Mononuclear cell (primary cell): ENCODE measurements around the gene HIP1. TPM values are rescaled to one million over a fixed set of nuclear protein-coding genes. Genes with fewer than 3 reads are reported as not detected.
"Not testable (repeated sequence)": the region's sequence is repeated elsewhere in the genome, so short reads cannot be mapped to it uniquely, and the experiment has no call there.

Source experiments
- H3K27me3 ChIP-seq: 2 replicates; pipeline ENCODE4 v1.6.0; 2011; ENCODE audit warnings: low read length, control low read depth; ENCODE audit not compliant: insufficient read depth
- H3K4me1 ChIP-seq: 2 replicates; pipeline ENCODE4 v1.5.1; 2011; ENCODE audit warnings: mild to moderate bottlenecking, low read length, control low read depth; ENCODE audit not compliant: insufficient read depth
- H3K4me3 ChIP-seq: 2 replicates; pipeline ENCODE4 v1.5.1; 2011; ENCODE audit warnings: mild to moderate bottlenecking, low read length, moderate library complexity
- H3K9me3 ChIP-seq: 2 replicates; pipeline ENCODE4 v1.5.1; 2011; ENCODE audit warnings: low read depth, mild to moderate bottlenecking, control low read depth, low read length
- total RNA-seq: library from RNA; depleted of rRNA; stranded (reverse); fragments of >200 nt; gene quantifications from one replicate; pipeline ENCODE4 v1.2.3, GENCODE V29; 2012

HIP1 gene
- total RNA-seq, 1 donor = 4.2 TPM

GRCh38 chr7:75711656-75712514 is 26.9 kb downstream of the HIP1 start:
- H3K4me3 ChIP-seq = no peak overlapping the region
- H3K9me3 ChIP-seq = peaks cover 15% of the 10 kb centered on the region
- H3K4me1 ChIP-seq = peaks cover 22% of the 10 kb centered on the region
- no peaks in the 10 kb centered on the region for H3K27me3 ChIP-seq

- Histone ChIP-seq H3K4me1 (peaks cover 22% of the 10 kb centered on the region), H3K9me3 (peaks cover 15% of the 10 kb centered on the region), H3K27me3 (no peaks in the 10 kb centered on the region), H3K4me3 (no peak overlapping the region)
These were observed 27.7 kb downstream of the HIP1 start for GRCh38 chr7:75711076-75711475.

- no peaks in the 10 kb centered on the region for H3K27me3 ChIP-seq
- no peak overlapping the region for H3K4me3 ChIP-seq
- peaks cover 6% of the 10 kb centered on the region for H3K9me3 ChIP-seq
- H3K4me1 ChIP-seq = no peaks in the 10 kb centered on the region
These were observed 33.8 kb downstream of the HIP1 start for GRCh38 chr7:75704928-75705327.

GRCh38 chr7:75702515-75702914 is 36.2 kb downstream of the HIP1 start:
- Histone ChIP-seq H3K4me3 (no peak overlapping the region), H3K9me3 (no peaks in the 10 kb centered on the region), H3K4me1 (no peaks in the 10 kb centered on the region), H3K27me3 (no peaks in the 10 kb centered on the region)

- Histone ChIP-seq H3K9me3 (no peaks in the 10 kb centered on the region), H3K4me3 (no peak overlapping the region), H3K27me3 (no peaks in the 10 kb centered on the region), H3K4me1 (no peaks in the 10 kb centered on the region)
These were observed 38.7 kb downstream of the HIP1 start for GRCh38 chr7:75699993-75700392.

GRCh38 chr7:75698358-75698757 is 40.4 kb downstream of the HIP1 start:
- H3K4me1 ChIP-seq = no peaks in the 10 kb centered on the region
- no peaks in the 10 kb centered on the region for H3K27me3 ChIP-seq
- no peak overlapping the region for H3K4me3 ChIP-seq
- H3K9me3 ChIP-seq = no peaks in the 10 kb centered on the region

- Histone ChIP-seq H3K4me3 (no peak overlapping the region), H3K9me3 (no peaks in the 10 kb centered on the region), H3K27me3 (no peaks in the 10 kb centered on the region), H3K4me1 (no peaks in the 10 kb centered on the region)
These were observed 42.3 kb downstream of the HIP1 start for GRCh38 chr7:75696263-75697037.

- Histone ChIP-seq H3K27me3 (no peaks in the 10 kb centered on the region), H3K4me1 (peaks cover 4% of the 10 kb centered on the region), H3K4me3 (no peak overlapping the region), H3K9me3 (no peaks in the 10 kb centered on the region)
These were observed 43.9 kb downstream of the HIP1 start for GRCh38 chr7:75694638-75695399.

GRCh38 chr7:75693668-75694067 is 45.1 kb downstream of the HIP1 start:
- peaks cover 11% of the 10 kb centered on the region for H3K4me1 ChIP-seq
- not testable (repeated sequence) for H3K27me3 ChIP-seq, H3K9me3 ChIP-seq, H3K4me3 ChIP-seq

GRCh38 chr7:75691793-75692543 is 46.8 kb downstream of the HIP1 start:
- Histone ChIP-seq H3K4me1 (peaks cover 11% of the 10 kb centered on the region), H3K4me3 (no peak overlapping the region), H3K27me3 (no peaks in the 10 kb centered on the region), H3K9me3 (no peaks in the 10 kb centered on the region)

- H3K4me1 ChIP-seq = peaks cover 11% of the 10 kb centered on the region
- no peaks in the 10 kb centered on the region for H3K9me3 ChIP-seq
- H3K4me3 ChIP-seq = no peak overlapping the region
- no peaks in the 10 kb centered on the region for H3K27me3 ChIP-seq
These were observed 48.6 kb downstream of the HIP1 start for GRCh38 chr7:75690121-75690523.

GRCh38 chr7:75689246-75690099 is 49.3 kb downstream of the HIP1 start:
- Histone ChIP-seq H3K4me3 (no peak overlapping the region), H3K4me1 (peaks cover 11% of the 10 kb centered on the region), H3K27me3 (no peaks in the 10 kb centered on the region), H3K9me3 (no peaks in the 10 kb centered on the region)

GRCh38 chr7:75688200-75689136 is 50.3 kb downstream of the HIP1 start:
- Histone ChIP-seq H3K4me3 (no peak overlapping the region), H3K9me3 (no peaks in the 10 kb centered on the region), H3K27me3 (no peaks in the 10 kb centered on the region), H3K4me1 (peaks cover 11% of the 10 kb centered on the region)
